Stomach (tissue), 4 donors: ENCODE measurements around the gene GSTT2B.

ENCODE experiments used
- CTCF ChIP-seq, 7 experiments: fragments of 450-650 bp in 4 of 7; fragments of 200-600 bp in 3 of 7; sonication (generic) in 3 of 7; IDR thresholded peaks; one replicate each; pipeline ENCODE4 v1.5.1; 2016 to 2019; ENCODE audit warnings: antibody characterized with exemption in 7 of 7, control low read depth in 2 of 7, mild to moderate bottlenecking in 1 of 7
- POLR2AphosphoS5 ChIP-seq, 3 donors: sonication (generic); formaldehyde crosslinking; IDR thresholded peaks; one replicate each; pipeline ENCODE4 v1.6.1; 2016; ENCODE audit warnings: antibody characterized with exemption in 3 of 3

- no peak for TF ChIP-seq CTCF (IDR thresholded peaks at IDR 0.05)
- peak; percentile 88 to 98 (median 93) for TF ChIP-seq POLR2AphosphoS5 (IDR thresholded peaks at IDR 0.05)
Measured at GRCh38 chr22:23913661-23914353, 47.2 kb downstream of the GSTT2B start.
